Measurements from ENCODE around the gene DGKI. TPM values are rescaled to one million over a fixed set of nuclear protein-coding genes. Genes with fewer than 3 reads are reported as not detected.

The DGKI gene
- total and polyA plus RNA-seq, 2 of the 13 experiments (the other 11 are each of a cell fraction or from before 2014, with no cell fraction given) = 0.09 to 0.17 TPM

- TF ChIP-seq ZNF318 (CRISPR knock-in tag; IDR thresholded peaks at IDR 0.05) = no peak
- no peak for TF ChIP-seq SP1 (IDR thresholded peaks at IDR 0.05)
- TF ChIP-seq SP1 (CRISPR knock-in tag; IDR thresholded peaks at IDR 0.05) = no peak
Measured at GRCh38 chr7:137870684-137871083, 23.9 kb upstream of the DGKI start (continued).

GRCh38 chr7:137870078-137870477 lies 23.3 kb upstream of the DGKI start:
- ChIA-PET CTCF (ENCODE audit: low intra/inter-chr PET ratio, low total read pairs) (no interaction called here), POLR2A (no interaction called here)
- H3K4me3 ChIP-seq (replicated peaks in 1 of 3; ENCODE audit: insufficient read depth in 1 of 3, low read depth in 2 of 3, low read length in 3 of 3) = no peak overlapping the region
- no peak for DNase-seq (ENCODE audit: low spot score)
- H3K27ac ChIP-seq (ENCODE audit: extremely low read length, insufficient read depth, low read length) = no peak overlapping the region
- WGBS (ENCODE audit: low lambda C conversion rate) = 98% methylated on average over 1 of the region's 1 CpG
- intact Hi-C loops (cut with micrococcal nuclease; ENCODE audit: unreplicated experiment) (no loop called here), in situ Hi-C loops (cut with HindIII; ENCODE audit: extremely low pct_ligation_motif_present, low pct_unique_long_range_greater_than_20kb) (no loop called here)
- no peaks in the 10 kb centered on the region for H4K20me1 ChIP-seq (ENCODE audit: insufficient read depth, low read length)
- no TSS peak for BruUV-seq (replicated peaks)
- H3K9ac ChIP-seq (ENCODE audit: insufficient read depth, low read depth, low read length) = no peak overlapping the region
- H3K79me2 ChIP-seq (ENCODE audit: insufficient read depth, low read length) = no peaks in the 10 kb centered on the region
- no peak for ATAC-seq
- H3K9me3 ChIP-seq (ENCODE audit: low read length) = peaks cover 11% of the 10 kb centered on the region
- TF ChIP-seq MAFF (IDR thresholded peaks at IDR 0.05; ENCODE audit: low read depth, low read length) (peak; percentile 68), GFI1 (CRISPR knock-in tag; IDR thresholded peaks at IDR 0.05; ENCODE audit: borderline replicate concordance) (no peak), MAFK (conservative IDR thresholded peaks at IDR 0.05 in 1 of 2, IDR thresholded peaks at IDR 0.05 in 1 of 2; ENCODE audit: low read length in 2 of 2) (peak; percentile 31 to 78; a peak in 3 of 4 replicates)
- no peak overlapping the region for H3K4me2 ChIP-seq (ENCODE audit: low read depth, low read length)
- FAIRE-seq = no peak
- H2AFZ ChIP-seq (ENCODE audit: low read length) = no peak overlapping the region
- peaks cover 6 to 19% of the 10 kb centered on the region in 2 experiments for H3K36me3 ChIP-seq (replicated peaks in 1 of 2; ENCODE audit: control insufficient read depth in 1 of 2, insufficient read depth in 2 of 2, low read length in 2 of 2)
- H3K4me1 ChIP-seq (ENCODE audit: insufficient read depth, low read length) = no peaks in the 10 kb centered on the region
- H3K27me3 ChIP-seq (ENCODE audit: control insufficient read depth in 1 of 2, insufficient read depth in 2 of 2, low read length in 2 of 2) = no peaks in the 10 kb centered on the region
